ENCODE results near the gene PIK3R6.

Gene PIK3R6

DNA sequence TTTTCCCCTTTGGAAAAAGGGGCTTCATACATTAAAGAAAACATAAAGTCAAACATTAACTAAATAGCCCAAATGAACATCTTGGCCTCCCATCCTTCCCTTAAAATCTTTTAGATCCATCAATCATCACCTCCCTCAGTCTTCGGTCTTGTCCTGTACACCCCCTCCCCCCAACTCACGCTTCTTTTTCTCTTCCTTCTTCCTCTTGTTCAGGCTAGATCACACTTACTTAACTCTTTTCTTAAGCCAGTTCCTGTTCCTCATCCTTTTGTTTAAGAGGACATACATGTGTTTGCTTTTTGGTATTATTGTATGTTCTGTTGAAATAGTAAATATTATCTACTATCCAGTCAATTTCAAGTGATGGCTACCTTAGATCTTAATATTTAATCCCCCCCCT is 73.8 kb downstream of the PIK3R6 start:
- DNase-seq (ENCODE audit: low spot score) = no peak

DNA sequence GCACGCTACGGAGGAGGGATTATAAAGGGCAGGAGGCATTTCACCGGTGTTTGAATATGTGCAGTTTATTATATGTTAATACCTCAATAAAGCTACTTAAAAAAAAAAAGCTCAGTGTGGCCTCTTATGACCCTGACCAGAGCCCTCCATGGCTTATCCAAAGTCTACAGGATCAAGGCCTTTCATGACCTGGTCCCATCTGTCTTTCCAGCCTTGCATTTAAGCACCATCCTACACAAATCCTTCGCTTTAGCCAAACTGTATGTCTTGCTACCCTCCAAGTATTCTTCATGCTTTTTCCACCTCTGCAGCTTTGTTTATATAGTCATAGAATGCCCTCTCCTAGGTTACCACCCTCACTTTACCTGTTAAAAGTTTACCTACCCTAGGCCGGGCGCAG is 74.8 kb downstream of the PIK3R6 start:
- no peak for DNase-seq (ENCODE audit: low spot score)

GRCh38 chr17:8791910-8792270 is 75.6 kb downstream of the PIK3R6 start:
- DNase-seq (ENCODE audit: low spot score) = no peak

DNA sequence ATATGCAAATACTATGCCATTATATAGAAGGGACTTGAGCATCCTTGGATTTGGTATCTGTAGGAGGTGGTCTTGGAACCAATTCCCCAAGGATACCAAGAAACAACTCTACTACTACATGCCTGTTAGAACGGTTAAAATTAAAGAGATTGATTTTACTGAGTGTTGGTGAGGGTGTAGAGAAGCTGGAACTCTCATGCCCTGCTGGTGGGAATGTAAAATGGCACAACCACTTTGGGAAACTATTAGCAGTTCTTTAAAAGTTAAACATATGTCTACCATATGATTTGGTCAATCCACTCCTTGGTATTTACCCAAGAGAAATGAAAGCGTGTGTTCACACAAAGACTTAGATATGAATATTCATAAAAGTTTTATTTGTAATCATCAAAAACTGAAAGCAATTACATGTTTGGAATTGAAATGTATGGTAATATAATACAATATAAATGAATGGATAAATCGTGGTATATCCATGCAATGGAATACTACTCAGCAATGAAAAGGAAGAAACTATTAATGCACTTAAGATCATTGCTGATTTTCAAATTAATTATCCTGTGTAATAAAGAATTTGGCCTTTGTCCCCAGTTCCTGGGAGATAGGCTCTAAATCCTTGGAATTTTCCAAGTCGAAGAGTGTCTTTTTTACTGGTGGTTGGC is 76.1 kb downstream of the PIK3R6 start:
- no peak for DNase-seq (ENCODE audit: low spot score)

DNA sequence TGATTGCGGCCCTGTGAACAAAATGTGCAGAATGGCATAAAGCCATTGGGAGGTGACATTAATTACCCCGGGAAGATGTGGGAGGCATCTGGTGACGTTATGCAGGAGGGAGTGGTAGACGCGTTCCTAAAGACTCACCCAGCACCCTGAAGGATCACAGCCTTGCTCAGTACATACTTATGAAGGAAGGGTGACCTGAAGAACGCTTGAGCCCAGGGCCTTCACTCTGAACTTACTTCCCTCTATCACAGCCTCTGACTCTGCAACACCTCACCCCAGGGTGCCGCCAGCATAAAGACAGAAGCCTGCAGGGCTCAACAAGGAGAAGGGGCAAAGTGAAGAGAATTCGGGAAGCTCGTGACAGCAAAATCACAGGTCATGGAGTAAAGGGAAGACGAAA is 77.7 kb downstream of the PIK3R6 start:
- peak; percentile 7 for DNase-seq (ENCODE audit: low spot score)

GRCh38 chr17:8788998-8789397 is 78.5 kb downstream of the PIK3R6 start:
- no peak for DNase-seq (ENCODE audit: low spot score)

DNA sequence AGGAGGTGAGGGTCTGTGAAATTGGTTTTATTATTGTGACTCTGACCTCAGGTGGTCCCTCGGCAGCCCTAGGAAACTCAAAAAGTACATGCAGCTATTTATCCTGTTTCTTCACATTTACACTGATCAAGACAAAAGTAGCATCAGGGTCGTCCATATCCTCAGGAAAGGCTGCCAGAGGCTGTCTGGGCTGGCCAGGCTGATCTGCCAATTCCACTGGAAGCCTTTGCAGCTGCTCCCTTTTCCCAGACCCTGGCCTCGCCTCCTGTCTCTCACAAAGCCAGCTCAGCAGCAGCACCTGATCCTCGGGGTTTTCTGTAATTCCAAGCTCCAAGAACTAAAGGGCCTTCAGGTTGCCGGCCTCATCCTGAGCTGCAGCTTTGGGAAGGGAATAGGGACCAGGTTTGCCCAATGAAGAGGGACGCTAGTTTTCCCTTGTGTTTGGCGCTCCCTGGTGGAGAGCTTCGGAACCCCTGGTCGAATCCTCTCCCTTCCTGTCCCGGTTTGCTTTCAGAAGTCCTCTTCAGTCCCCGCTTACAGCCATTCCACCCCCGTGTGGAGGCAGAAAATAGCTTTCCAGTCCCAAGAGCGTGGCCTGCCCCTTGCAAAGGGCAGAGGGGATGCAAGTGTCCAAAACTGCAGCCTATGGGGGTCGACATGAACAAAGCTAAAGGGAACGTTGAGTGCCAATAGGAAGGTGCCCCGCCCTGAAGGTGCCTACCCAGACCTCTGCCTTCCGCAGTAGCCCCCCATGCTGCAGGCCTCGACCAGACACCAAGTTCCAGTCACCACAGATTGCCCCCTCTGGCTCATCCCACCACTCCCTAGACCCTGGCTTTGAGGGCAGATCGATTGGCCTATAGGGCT is 81.7 kb downstream of the PIK3R6 start:
- DNase-seq (ENCODE audit: low spot score) = peak; percentile 35

DNA sequence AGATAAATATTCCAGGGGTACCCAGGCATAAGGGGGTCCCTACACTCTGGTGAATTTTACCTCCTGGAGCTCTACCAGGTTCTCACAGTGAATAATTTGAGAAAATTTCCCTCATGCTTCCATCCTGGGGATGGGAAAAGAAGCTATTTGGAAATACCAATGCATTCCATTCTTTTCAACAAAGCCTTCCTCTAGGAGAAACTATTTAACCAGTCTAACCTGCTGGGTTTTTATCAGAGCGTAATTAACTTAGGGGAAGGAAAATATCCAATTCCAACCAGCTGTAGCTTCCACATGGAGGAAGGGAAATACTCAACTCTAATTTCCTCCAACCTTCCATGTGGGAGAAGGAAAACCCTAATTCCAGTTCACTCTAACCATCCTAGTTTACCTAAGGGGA is 85.3 kb downstream of the PIK3R6 start:
- DNase-seq (ENCODE audit: low spot score) = no peak

DNA sequence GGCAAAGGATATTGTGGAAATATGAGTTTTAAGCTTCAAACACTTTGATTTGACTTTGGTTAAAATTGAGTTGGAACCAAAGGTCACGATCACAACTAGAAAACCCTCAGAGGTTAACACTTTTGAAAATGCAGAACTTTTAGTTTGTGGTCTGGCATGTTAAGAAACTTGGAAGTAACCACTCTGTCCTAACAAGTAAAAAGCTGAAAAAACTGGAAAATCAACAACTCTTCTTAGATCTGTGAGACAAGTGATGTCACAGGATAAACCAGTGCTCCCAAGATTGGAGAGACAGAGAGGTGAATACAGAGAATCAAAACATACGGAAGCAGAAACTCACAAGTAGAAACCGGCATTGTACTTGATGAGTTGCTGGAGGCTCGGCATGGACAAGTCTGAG is 85.7 kb downstream of the PIK3R6 start:
- DNase-seq (ENCODE audit: low spot score) = no peak

DNA sequence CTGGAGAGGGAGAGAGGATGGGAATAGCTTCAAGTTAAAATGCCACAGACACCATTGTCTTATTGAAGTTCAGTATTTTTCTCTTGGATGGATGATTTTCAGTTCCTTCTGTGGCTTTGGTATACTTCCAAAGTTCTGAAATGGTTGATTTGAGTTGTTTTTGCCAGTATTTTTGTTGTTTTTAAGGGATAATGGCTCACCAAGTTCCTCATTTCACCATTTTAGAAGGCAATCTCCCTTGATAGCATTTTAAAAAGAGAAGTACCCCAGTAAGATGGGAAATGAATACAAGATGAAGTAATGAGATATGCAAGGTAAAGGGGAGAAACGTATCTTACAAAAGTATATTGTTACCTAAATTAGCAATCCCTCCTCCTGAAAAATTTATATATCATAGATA is 90.6 kb downstream of the PIK3R6 start:
- peak; percentile 11 for DNase-seq (ENCODE audit: low spot score)

DNA sequence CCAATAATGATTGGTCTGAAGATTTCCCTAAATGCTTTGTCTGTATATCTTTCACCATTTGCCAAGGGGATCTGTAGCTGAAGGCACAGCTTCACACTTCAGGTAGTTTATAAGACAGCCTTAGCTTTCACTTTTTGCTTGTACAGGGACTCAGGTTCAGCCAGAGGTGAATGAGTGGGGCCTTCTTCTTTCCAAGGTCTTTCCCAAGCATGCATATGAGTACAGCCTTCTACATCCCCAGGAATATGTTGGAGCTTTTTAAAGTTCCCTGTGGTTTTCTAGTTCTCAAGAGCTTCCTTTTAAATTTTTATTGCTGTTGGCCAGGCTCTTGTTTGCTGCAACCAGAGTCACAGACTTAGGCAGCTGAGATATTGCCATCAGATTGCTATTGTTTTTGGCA is 91.2 kb downstream of the PIK3R6 start:
- no peak for DNase-seq (ENCODE audit: low spot score)

GRCh38 chr17:8766731-8767130 is 100.7 kb downstream of the PIK3R6 start:
- no peak for DNase-seq (ENCODE audit: low spot score)

GRCh38 chr17:8762012-8762411 is 105.5 kb downstream of the PIK3R6 start:
- no peak for DNase-seq (ENCODE audit: low spot score)

DNA sequence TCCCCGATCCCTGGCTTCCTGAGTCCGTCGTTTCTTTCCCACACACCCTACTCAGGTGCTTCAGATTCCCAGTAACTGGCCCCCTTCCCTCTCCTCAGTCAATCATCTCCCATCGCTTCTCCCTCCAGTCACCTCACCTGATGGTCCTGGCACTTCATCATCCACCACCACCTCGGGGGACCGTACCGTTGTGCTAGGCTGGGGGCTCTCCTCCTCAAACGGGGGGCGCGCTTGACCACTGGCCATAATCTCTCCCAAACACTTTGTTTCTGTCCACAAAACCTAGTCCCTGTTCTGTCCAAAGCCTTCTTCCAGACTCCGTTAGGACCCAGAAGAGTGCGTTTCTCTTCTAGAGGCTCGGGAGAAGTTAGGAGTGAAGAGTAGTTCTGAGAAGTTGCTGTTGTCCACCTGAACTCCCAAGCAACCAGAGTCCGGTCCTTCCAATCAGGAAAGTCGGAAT is 109.3 kb downstream of the PIK3R6 start, which contains the start of gene SPDYE4:
Gene SPDYE4, minus strand, starts transcription at position 410 of the 460 bp plus-strand sequence. Its CDS starts 164 bp downstream, at position 246.
- no peak for DNase-seq (ENCODE audit: low spot score)

DNA sequence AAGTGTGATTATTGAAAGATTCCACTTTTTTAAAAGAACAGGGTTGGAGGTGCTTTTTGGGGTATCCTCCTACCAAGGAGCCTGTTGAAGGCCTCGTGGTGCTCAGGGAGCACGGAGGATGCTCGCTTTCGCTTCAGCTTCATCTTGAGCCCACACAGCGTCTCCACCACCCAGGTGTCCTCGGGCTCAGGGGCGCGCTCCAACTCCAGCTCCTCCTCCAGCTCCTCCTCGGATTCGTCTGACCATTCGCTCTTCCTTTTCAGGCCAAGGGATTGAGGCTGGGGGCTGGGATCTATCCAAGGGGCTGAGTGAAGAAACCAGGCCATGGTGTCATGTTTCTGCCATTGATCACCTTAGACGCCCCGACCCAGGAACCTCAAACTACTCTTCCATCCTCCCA is 110.3 kb downstream of the PIK3R6 start:
- no peak for DNase-seq (ENCODE audit: low spot score)

- no peak for DNase-seq (ENCODE audit: low spot score)
Observed at GRCh38 chr17:8755590-8756255, 111.8 kb downstream of the PIK3R6 start.

GRCh38 chr17:8754890-8755289 is 112.6 kb downstream of the PIK3R6 start:
- no peak for DNase-seq (ENCODE audit: low spot score)

DNA sequence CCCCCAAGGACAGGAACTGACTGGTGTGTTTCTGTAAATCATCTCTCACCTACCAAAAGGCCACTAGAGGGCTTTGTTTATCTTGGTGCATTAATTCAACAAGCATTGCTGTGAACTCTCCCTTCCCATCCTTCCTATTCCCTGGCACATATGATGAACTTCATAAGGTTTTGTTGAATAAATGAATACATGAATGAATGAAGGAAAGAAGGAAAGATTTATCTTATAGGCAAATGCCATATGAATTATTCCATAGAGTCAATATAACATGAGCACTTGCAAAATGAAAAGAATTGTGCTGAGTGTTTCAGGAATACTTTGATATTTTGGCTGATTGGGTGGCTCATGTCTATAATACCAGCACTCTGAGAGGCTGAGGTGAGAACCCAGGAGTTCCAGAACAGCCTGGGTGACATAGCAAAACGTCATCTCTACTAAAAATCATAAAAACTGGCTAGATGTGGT is 113.5 kb downstream of the PIK3R6 start:
- DNase-seq (ENCODE audit: low spot score) = no peak

DNA sequence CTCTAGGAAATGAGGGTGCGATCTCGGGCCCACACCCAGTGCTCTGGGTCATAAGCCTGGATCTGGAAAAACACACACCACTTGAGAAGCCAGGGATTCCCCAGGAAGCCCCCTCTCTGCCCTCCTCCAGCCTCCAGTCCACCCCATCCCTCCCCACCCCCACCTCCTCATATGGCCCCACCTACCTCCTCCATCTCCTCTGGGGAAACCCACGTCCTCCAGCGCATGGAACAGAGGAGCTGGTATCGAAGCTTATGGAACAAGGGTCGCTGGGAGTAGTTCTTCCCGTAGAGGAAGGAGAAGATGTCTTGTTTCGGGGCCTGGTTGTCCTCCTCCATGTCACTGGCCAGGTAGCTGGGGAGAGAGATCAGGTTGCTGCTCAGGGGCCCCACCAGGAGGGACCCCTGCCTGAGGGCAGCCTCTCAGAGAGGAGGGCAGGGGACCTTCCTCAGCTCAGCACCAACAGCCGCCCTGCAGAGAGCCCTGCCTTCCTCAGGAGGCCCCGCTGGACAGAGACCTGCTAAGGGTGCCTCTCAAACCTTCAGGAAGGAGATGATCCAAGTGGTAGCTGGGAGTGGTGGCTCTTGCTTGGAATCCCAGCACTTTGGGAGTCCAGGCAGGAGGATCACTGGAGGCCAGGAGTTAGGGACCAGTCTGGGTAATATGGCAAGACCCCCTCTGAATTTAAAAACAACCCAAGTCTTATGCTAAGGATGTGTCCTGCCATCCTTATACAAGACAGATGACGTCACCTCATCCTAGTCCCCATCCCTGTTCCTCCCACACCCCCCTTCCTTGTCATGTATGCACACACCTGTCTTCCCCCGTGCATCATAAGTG is 114.1 kb downstream of the PIK3R6 start:
- no peak for DNase-seq (ENCODE audit: low spot score)

Measured in putamen (tissue), 1 donor.